ENCODE measurements around the gene SMARCA2.
A peak's percentile ranks its signal among the peaks of the same experiment; 100 is the strongest.

Gene SMARCA2

GRCh38 chr9:2039294-2040180 is 24.4 kb downstream of the SMARCA2 start:
- DNase-seq = no peak

DNA sequence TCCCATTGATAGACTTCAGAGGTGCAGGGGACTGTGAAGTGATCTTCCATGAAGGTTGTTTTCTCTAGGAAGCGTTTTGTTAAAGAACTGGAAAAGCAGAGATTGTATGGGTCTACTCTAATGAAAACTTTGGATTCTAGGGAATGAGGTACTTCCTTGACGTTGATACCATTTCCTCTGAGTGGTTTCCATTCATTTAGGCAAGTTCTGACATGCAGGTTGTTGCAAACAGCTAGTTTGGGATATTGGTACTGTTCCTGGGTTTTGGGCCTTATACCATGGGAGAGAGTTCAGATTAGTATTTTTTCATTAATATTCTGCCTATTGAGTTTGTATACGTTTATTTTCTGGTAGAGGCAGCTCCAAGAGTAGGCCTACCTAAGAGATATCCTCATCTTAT is 25.7 kb downstream of the SMARCA2 start:
- DNase-seq = no peak

GRCh38 chr9:2041736-2042135 is 26.6 kb downstream of the SMARCA2 start:
- no peak for DNase-seq

- no peak for DNase-seq
Measured at GRCh38 chr9:2043243-2043642, 28.1 kb downstream of the SMARCA2 start.

DNA sequence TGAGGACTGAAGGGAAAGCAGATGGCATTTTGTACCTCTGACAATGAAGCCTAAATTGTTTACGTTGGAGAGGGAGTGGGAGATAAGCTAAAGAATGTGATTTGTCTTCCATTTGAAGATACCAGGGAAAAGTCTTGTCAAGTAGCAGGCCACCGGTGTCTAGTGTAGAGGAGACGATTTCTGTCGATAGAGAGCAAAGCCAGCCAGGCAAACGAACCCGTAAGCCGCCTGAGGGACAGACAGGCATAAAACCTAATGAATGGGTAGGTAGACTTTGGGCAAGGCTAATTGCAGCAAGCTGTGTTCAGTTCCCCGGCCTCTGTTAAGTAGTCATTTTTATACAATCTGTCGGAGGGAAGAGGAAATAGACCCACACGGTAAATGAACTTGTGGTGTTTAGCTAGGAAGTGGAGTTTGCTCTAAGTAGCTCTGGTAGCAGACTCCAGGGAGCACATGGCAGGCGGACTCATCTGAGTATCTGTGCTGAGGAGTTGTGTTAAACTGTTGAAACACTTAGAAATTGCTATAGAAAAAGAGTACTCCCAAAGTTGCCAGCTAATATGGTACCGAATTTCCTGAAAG is 28.8 kb downstream of the SMARCA2 start:
- DNase-seq = no peak

DNA sequence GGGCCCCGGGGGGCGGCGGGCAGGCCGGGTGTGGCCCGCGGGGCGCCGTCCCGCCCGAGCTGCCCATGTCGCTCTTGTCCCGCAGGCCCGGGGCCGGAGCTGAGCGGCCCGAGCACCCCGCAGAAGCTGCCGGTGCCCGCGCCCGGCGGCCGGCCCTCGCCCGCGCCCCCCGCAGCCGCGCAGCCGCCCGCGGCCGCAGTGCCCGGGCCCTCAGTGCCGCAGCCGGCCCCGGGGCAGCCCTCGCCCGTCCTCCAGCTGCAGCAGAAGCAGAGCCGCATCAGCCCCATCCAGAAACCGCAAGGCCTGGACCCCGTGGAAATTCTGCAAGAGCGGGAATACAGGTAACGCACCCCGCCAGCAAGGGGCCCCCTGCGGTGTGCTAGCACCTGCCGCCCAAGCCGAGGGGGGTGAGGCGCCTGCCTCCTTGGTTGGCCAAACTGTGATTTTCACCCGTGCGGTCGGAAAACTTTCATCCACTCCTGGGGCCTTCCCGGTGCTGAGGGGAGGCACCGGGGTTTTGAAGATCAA is 32.1 kb downstream of the SMARCA2 start:
- no peak for DNase-seq

GRCh38 chr9:2047916-2048315 is 32.8 kb downstream of the SMARCA2 start:
- DNase-seq = no peak

DNA sequence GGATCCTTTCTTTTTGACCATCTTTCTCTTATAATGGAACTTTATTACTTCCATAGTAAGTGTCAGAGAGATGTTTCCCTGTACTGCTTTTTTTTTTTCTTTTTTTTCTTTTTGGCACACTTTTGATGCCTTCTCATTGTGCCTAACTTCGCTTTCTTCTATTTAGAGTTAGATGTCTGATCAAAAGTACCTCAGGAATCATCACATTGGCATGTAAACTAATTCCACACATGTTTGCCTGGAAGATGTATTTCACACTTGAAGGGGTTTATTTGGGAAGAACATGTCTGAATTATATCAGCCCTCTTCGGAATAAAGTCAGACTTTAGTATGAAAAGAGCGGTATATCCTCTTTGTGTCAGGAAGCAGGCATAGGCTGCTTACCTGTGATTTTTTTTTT is 35.1 kb downstream of the SMARCA2 start:
- no peak for DNase-seq

- peak in 34 of 51 donors; percentile 4 to 69 (median 42) for DNase-seq
Measured at GRCh38 chr9:2053883-2054845, 39.0 kb downstream of the SMARCA2 start.

- DNase-seq = no peak
Measured at GRCh38 chr9:2055203-2055658, 40.1 kb downstream of the SMARCA2 start.

DNA sequence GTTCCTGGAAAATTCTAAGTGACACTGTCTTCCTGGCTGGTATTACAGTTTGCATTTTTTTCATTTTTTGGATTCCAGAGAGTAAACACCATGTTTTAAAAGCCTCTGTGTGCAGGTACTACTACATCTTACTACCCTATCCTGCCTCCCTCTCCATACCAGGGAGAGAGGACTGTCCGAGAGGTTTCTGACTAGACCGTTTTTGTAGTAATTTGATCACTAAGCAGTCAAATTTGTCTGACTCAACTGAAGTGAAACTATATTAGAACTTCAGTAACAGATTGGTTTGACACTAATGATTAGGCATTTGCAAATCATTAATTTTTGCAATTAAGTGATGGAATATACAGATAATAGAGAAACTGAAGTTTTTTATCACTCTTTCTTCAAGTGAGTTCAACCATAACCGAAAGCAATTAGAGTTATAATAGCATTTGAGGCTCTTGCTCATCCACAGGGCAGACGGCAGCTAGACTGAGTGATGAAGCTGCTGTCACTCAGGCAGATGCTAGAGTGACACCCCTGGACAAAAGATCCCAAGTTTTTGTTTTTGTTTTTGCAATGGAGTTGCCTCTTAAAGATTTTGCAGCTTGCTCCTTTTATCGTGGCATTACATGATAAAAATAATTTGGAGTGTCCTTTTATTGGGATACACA is 44.3 kb downstream of the SMARCA2 start:
- no peak for DNase-seq

DNA sequence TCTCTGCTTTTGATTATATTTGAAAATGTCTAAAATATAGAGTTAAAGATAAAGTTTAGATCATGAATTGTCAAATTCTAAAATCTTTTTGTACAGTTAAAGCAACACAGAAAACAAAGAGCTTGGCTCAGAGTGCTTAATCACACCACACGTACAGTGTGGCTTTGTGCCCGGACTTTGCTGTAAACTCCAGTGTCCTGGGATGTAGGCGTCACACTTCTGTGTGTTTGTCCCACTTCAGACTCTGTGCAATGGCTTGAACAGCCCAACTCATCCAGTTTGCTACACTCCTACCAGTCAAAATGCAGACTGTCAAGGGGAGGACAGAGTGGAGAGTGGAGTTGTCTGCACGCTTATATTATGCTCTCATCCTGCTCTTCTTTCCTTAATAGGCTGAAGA is 45.3 kb downstream of the SMARCA2 start:
- no peak for DNase-seq

GRCh38 chr9:2065704-2066103 is 50.6 kb downstream of the SMARCA2 start:
- no peak for DNase-seq

- no peak for DNase-seq
Measured at GRCh38 chr9:2066312-2067273, 51.4 kb downstream of the SMARCA2 start.

GRCh38 chr9:2072752-2073405 is 57.7 kb downstream of the SMARCA2 start:
- DNase-seq = no peak

DNA sequence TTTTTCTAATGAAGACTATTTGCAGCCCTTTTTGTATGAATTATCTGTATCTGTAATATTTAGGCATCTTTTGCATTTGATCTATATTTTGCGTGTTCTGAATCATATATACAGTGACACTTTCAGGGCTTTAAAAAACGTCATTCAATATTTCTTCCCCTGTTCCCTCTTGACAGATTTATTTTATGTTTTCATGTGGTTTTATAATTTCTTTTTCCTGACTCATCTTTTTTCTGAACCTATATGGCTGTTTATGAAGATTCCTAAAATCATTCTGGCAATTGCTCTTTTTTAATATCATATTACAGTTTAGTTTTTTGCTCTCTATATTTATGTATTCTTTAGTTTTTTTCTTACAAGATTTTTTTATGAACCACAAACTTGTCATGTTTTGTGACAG is 67.6 kb downstream of the SMARCA2 start:
- DNase-seq = no peak

- DNase-seq = peak in 1 of 51 donors; percentile 28
Measured at GRCh38 chr9:2083479-2083878, 68.3 kb downstream of the SMARCA2 start.

- no peak for DNase-seq
Measured at GRCh38 chr9:2085716-2086115, 70.6 kb downstream of the SMARCA2 start.

DNA sequence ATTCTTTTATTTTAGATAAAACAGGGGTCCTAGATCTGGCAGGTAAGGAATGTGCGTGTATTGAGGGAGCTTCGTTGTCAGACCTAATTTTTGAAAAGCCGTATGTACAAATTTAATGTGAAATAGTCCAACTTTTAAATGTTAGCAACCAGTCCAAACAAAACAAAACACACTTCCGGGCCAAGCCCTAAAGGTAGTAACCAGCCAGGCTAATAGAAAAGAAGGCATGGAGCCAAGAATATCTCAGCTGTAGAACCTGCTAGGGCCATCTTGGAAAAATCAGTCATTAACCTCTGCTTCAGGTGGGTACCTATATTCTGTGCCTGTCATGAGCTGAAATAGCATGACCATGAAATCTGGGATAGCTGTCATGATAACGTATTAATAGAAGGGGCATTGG is 71.0 kb downstream of the SMARCA2 start:
- DNase-seq = no peak
